ENCODE data around the gene GSDMA. TPM values are rescaled to one million over a fixed set of nuclear protein-coding genes. Genes with fewer than 3 reads are reported as not detected.

Gene GSDMA
- total and polyA plus RNA-seq, 9 donors = 0.10 to 0.55 (median 0.15) TPM; not detected in 5

GRCh38 chr17:39927929-39928857, 34.6 kb upstream of the GSDMA start:
- Histone ChIP-seq H3K27me3 (no peaks in the 10 kb centered on the region), H3K36me3 (no peaks in the 10 kb centered on the region), H3K9me3 (no peaks in the 10 kb centered on the region), H3K27ac (peak overlapping the region; percentile 79 to 89), H3K4me1 (ENCODE audit: insufficient read depth) (peaks cover 6% of the 10 kb centered on the region), H3K4me3 (peak overlapping the region; percentile 96)
- WGBS, 3 donors = 16 to 26% (median 16%) methylated on average over 17 of the region's 17 CpGs
- TF ChIP-seq, protein P1, sequence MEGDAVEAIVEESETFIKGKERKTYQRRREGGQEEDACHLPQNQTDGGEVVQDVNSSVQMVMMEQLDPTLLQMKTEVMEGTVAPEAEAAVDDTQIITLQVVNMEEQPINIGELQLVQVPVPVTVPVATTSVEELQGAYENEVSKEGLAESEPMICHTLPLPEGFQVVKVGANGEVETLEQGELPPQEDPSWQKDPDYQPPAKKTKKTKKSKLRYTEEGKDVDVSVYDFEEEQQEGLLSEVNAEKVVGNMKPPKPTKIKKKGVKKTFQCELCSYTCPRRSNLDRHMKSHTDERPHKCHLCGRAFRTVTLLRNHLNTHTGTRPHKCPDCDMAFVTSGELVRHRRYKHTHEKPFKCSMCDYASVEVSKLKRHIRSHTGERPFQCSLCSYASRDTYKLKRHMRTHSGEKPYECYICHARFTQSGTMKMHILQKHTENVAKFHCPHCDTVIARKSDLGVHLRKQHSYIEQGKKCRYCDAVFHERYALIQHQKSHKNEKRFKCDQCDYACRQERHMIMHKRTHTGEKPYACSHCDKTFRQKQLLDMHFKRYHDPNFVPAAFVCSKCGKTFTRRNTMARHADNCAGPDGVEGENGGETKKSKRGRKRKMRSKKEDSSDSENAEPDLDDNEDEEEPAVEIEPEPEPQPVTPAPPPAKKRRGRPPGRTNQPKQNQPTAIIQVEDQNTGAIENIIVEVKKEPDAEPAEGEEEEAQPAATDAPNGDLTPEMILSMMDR (IDR thresholded peaks at IDR 0.05) = peak in 1 of 3 donors; percentile 18
- TF ChIP-seq EP300 (IDR thresholded peaks at IDR 0.05) (no peak), POLR2A (IDR thresholded peaks at IDR 0.05) (no peak)
- intact Hi-C loops (cut with DNase I) = loop anchor here in 1 of 4 donors (2.0 kb wide), 1 partner anchor 25 kb away; no protein-coding TSS in a partner anchor
- DNase-seq = peak; percentile 50 to 74 (median 62)

DNA sequence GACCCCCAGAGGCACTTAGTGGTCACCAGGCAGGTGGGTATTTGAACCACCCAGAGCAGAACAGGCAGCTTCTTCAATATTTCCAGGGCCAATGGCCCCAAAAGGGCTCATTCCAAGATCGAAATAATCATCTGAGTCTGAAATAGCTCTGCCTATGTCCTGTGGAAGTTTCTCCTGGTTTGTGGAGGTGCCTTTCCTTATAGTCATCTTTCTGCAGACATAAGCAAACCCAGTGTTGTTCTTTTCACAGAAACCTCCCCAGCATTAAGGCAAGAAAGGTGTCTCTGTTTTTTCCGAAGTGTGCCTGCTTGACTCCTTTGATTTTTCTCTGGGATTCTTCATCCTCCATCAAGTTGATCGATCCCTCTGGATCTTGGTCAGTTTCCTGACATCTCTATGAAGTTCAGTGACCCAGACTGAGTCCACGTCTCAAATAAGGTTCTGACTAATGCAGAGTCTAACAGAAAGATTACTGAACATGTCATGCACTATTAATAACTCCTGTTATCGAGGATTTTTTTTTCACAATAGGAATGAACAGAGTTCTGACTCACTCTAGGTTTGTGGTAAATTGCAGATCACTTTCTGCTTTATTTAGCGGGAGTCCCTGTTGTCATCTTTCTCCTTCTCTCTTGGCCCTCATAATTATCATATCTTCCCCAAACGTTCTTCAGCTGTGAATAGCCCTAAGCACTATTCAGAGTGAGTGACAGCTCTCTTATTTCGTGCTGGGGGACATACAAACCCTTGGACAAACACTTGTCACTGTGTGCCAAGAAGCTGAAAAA, 33.8 kb upstream of the GSDMA start:
- Histone ChIP-seq H3K27me3 (no peaks in the 10 kb centered on the region), H3K36me3 (no peaks in the 10 kb centered on the region), H3K4me1 (ENCODE audit: insufficient read depth) (peaks cover 6% of the 10 kb centered on the region), H3K27ac (peak overlapping the region; percentile 79 to 89), H3K9me3 (no peaks in the 10 kb centered on the region), H3K4me3 (peak overlapping the region; percentile 96)
- TF ChIP-seq EP300 (IDR thresholded peaks at IDR 0.05) (no peak), POLR2A (IDR thresholded peaks at IDR 0.05) (no peak)
- TF ChIP-seq, protein P1 (IDR thresholded peaks at IDR 0.05) = no peak
- no peak for DNase-seq
- WGBS, 3 donors = 37 to 55% (median 46%) methylated on average over 8 of the region's 8 CpGs
- intact Hi-C loops (cut with DNase I) = no loop called here

DNA sequence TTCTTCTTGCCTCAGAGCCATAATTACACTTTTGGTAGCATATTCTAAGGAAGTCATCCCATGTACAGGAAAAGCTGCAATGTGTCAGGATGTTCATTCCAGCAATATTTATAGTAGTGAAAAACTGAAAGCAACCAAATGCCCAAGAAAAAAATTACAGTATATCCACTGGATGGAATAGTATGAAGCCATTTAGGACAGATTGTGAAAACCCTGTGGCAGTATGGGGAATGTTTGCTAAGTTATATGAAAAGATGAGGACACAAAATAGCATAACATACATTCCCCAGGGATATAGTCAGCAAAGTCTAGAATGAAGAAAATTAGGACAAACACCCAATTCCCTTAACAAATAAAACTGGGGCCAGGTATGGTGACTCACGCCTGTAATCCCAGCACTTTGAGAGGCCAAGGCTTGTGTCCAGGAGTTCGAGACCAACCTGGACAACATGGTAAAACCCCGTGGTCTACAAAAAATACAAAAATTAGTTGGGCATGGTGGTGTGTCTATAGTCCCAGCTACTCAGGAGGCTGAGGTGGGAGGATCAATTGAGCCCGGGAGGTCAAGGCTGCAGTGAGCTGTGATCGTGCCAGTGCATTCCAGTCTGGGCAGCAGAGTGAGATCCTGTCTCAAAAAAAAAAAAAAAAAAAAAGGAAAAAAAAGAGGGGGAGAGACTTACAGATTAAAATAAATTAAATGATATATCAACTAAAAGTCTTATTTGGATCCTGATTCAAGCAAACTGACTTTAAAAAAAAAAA, 33.0 kb upstream of the GSDMA start:
- H3K27me3 ChIP-seq = no peaks in the 10 kb centered on the region
- no peaks in the 10 kb centered on the region for H3K36me3 ChIP-seq
- peaks cover 6% of the 10 kb centered on the region for H3K4me1 ChIP-seq (ENCODE audit: insufficient read depth)
- DNase-seq = no peak
- H3K9me3 ChIP-seq = no peaks in the 10 kb centered on the region
- H3K4me3 ChIP-seq = no peak overlapping the region
- intact Hi-C loops (cut with DNase I) = no loop called here
- TF ChIP-seq POLR2A (IDR thresholded peaks at IDR 0.05) = no peak
- TF ChIP-seq, protein P1 (IDR thresholded peaks at IDR 0.05) = no peak
- no peak for TF ChIP-seq EP300 (IDR thresholded peaks at IDR 0.05)
- 71 to 80% (median 80%) methylated on average over 5 of the region's 5 CpGs for WGBS, 3 donors
- H3K27ac ChIP-seq = no peak overlapping the region

DNA sequence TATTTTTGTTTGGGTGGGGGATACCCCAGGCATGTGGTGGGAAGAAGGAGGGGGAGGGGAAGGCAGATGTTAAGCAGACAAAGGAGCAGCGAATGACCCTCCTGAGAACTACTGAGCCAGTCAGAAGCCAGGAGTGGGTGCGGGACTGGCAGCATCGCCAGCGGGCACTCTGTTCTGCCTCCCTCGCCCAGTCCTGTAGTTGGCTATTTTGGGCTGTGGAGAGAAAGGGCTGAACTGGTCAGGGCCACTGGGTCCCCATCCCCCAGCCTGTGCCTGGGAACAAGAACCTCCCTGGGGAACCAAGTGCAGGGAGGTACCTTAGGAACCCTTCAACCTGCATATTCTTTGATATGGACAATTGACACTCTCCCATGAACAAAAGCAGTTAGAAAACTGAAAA, 28.9 kb upstream of the GSDMA start:
- Histone ChIP-seq H3K4me1 (ENCODE audit: insufficient read depth) (no peaks in the 10 kb centered on the region), H3K36me3 (no peaks in the 10 kb centered on the region), H3K27ac (no peak overlapping the region), H3K4me3 (no peak overlapping the region), H3K27me3 (no peaks in the 10 kb centered on the region), H3K9me3 (no peaks in the 10 kb centered on the region)
- TF ChIP-seq POLR2A (IDR thresholded peaks at IDR 0.05) (no peak), EP300 (IDR thresholded peaks at IDR 0.05) (no peak)
- TF ChIP-seq, protein P1 (IDR thresholded peaks at IDR 0.05) = no peak
- intact Hi-C loops (cut with DNase I) = no loop called here
- DNase-seq = no peak
- 65 to 76% (median 74%) methylated on average over 5 of the region's 5 CpGs for WGBS, 3 donors

Measured in ovary (tissue), 9 donors.